CD14-positive monocyte (primary cell): ENCODE results near the gene QSOX1. TPM values are rescaled to one million over a fixed set of nuclear protein-coding genes. Genes with fewer than 3 reads are reported as not detected.

ENCODE experiments used
- DNase-seq, 3 donors: peaks; one replicate each; pipeline ENCODE4 v3.0.0-alpha.2; 2011 to 2022
- H2AFZ ChIP-seq: 2 replicates; pipeline ENCODE4 v1.6.0; 2012; ENCODE audit warnings: mild to moderate bottlenecking, low read depth, low read length, inconsistent platforms; ENCODE audit not compliant: insufficient read depth, poor library complexity, severe bottlenecking
- H3K27ac ChIP-seq, 2 donors: 1 replicate in 1 of 2; 2 replicates in 1 of 2; pipeline ENCODE4 v1.5.1; 2012 to 2013; ENCODE audit warnings: low read length in 2 of 2, control low read depth in 1 of 2, inconsistent platforms in 1 of 2, low read depth in 1 of 2, mild to moderate bottlenecking in 1 of 2
- H3K27me3 ChIP-seq, 2 donors: one replicate each; pipeline versions ENCODE4 v1.6.0 to v1.6.1; 2011 to 2013; ENCODE audit warnings: low read length in 2 of 2; ENCODE audit not compliant: control insufficient read depth in 2 of 2, insufficient read depth in 2 of 2
- H3K36me3 ChIP-seq, 2 donors: replicated peaks in 1 of 2; 1 replicate in 1 of 2; 2 replicates in 1 of 2; pipeline versions ENCODE4 v1.5.1 to v1.6.1; 2012 to 2013; ENCODE audit warnings: low read length in 2 of 2, control low read depth in 1 of 2, inconsistent platforms in 1 of 2, mild to moderate bottlenecking in 1 of 2; ENCODE audit not compliant: insufficient read depth in 2 of 2, control insufficient read depth in 1 of 2
- H3K4me1 ChIP-seq, 2 donors: 1 replicate in 1 of 2; 2 replicates in 1 of 2; pipeline versions ENCODE4 v1.5.1 to v1.6.1; 2012 to 2013; ENCODE audit warnings: low read length in 2 of 2, control low read depth in 1 of 2, inconsistent platforms in 1 of 2, mild to moderate bottlenecking in 1 of 2, moderate library complexity in 1 of 2; ENCODE audit not compliant: insufficient read depth in 2 of 2, control insufficient read depth in 1 of 2
- H3K4me2 ChIP-seq: replicated peaks from 2 replicates; pipeline ENCODE3; 2012; ENCODE audit warnings: low read length, moderate library complexity, mild to moderate bottlenecking; ENCODE audit not compliant: poor library complexity, severe bottlenecking; ENCODE audit errors: extremely low read depth
- H3K4me3 ChIP-seq, 3 experiments: fragments of 200-600 bp in 1 of 3; sonication (generic) in 1 of 3; replicated peaks in 1 of 3; 1 replicate in 2 of 3; 2 replicates in 1 of 3; pipeline ENCODE4 v1.5.1; 2011 to 2013; ENCODE audit warnings: low read length in 3 of 3, mild to moderate bottlenecking in 3 of 3, control low read depth in 2 of 3, low read depth in 2 of 3, inconsistent platforms in 1 of 3, moderate library complexity in 1 of 3
- H3K79me2 ChIP-seq: 2 replicates; pipeline ENCODE4 v1.6.0; 2012; ENCODE audit warnings: mild to moderate bottlenecking, control low read depth, inconsistent platforms, low read length, moderate library complexity; ENCODE audit not compliant: insufficient read depth
- H3K9ac ChIP-seq: 2 replicates; pipeline ENCODE4 v1.6.0; 2017; ENCODE audit warnings: low read length, mild to moderate bottlenecking; ENCODE audit not compliant: insufficient read depth, poor library complexity, severe bottlenecking
- H3K9me3 ChIP-seq, 2 donors: replicated peaks in 1 of 2; 1 replicate in 1 of 2; 2 replicates in 1 of 2; pipeline versions ENCODE4 v1.5.1 to v1.6.1; 2012 to 2013; ENCODE audit warnings: low read length in 2 of 2, control low read depth in 1 of 2; ENCODE audit not compliant: control insufficient read depth in 1 of 2, insufficient read depth in 1 of 2
- H4K20me1 ChIP-seq: 2 replicates; pipeline ENCODE4 v1.6.0; 2012; ENCODE audit warnings: mild to moderate bottlenecking, low read length, control low read depth, moderate library complexity; ENCODE audit not compliant: insufficient read depth
- H3K27ac Mint-ChIP-seq, 7 donors: one replicate each; pipeline ENCODE4 v1.8.0; 2020; ENCODE audit warnings: mild to moderate bottlenecking in 7 of 7, mixed read lengths in 7 of 7, moderate library complexity in 6 of 7, inconsistent platforms in 2 of 7
- H3K27me3 Mint-ChIP-seq, 3 donors: one replicate each; pipeline ENCODE4 v1.8.0; 2021 to 2022; ENCODE audit warnings: low read depth in 3 of 3, mild to moderate bottlenecking in 3 of 3, mixed read lengths in 3 of 3, moderate library complexity in 3 of 3, inconsistent platforms in 1 of 3
- H3K36me3 Mint-ChIP-seq, 2 donors: one replicate each; pipeline ENCODE4 v1.8.0; 2020; ENCODE audit warnings: mixed read lengths in 2 of 2, inconsistent platforms in 1 of 2, mild to moderate bottlenecking in 1 of 2
- H3K4me1 Mint-ChIP-seq: one replicate; pipeline ENCODE4 v1.8.0; 2020; ENCODE audit warnings: mild to moderate bottlenecking, mixed read lengths
- H3K4me3 Mint-ChIP-seq, 2 donors: one replicate each; pipeline ENCODE4 v1.8.0; 2020; ENCODE audit warnings: mild to moderate bottlenecking in 2 of 2, mixed read lengths in 2 of 2, moderate library complexity in 1 of 2
- H3K9me3 Mint-ChIP-seq, 7 donors: one replicate each; pipeline ENCODE4 v1.8.0; 2020 to 2022; ENCODE audit warnings: mixed read lengths in 7 of 7, mild to moderate bottlenecking in 6 of 7, moderate library complexity in 6 of 7, inconsistent platforms in 2 of 7
- CTCF ChIP-seq: fragments of 200-600 bp; IDR thresholded peaks from one replicate; pipeline ENCODE4 v1.8.0; 2022; ENCODE audit warnings: antibody characterized with exemption, mild to moderate bottlenecking
- WGBS: methylation state at CpG from one replicate; pipeline ENCODE4 v1.1.5; 2013; ENCODE audit warnings: missing lambda C conversion rate; ENCODE audit not compliant: insufficient coverage; 5-methylcytosine and 5-hydroxymethylcytosine counted together
- intact Hi-C, 2 donors: fragments of 100-400 bp; cut with micrococcal nuclease; formaldehyde crosslinking; loops; one replicate each; pipeline versions ENCODE4 v1.15.0 to v1.15.1; 2023
- polyA plus RNA-seq, 3 donors: library from polyadenylated mRNA; depleted of rRNA in 1 of 3; unstranded in 2 of 3; stranded (reverse) in 1 of 3; fragments of 300-500 nt in 2 of 3; fragments of >200 nt in 1 of 3; fragmentation: Illumina TruSeq in 2 of 3; gene quantifications; 1 replicate in 2 of 3; 2 replicates in 1 of 3; pipeline ENCODE4 v1.2.3, GENCODE V29; 2012 to 2021

Gene QSOX1
- polyA plus RNA-seq, 3 donors, result 34.5 to 86.5 (median 35.8) TPM

DNA sequence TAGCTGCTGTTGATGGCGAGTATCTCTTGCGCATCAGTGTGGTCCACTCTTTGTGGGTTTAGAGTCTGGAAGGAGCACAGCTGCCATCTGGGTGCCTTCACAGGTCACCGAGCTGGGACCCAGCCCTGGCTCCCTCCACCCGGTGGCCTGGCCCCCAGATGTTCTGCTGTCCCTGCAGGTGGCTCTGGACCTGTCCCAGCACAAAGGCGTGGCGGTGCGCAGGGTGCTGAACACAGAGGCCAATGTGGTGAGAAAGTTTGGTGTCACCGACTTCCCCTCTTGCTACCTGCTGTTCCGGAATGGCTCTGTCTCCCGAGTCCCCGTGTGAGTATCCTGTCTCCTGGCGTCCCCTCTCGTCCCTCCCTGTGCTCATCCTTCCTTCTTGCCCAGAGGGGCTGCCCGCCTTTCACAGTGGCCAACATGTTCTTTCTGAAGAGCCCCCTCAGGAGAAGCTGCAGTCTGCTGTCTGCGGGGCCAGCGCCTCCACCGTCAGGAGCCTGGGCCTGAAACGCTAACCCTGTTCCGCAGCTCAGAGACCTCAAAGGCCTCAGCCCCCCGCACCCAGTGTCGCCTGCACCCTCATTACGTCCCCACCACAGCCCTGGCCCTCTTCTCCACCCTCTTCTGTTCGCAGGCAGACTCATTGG is 27.4 kb downstream of the QSOX1 start:
- Histone ChIP-seq H3K9ac (no peak overlapping the region), H3K27me3 (no peaks in the 10 kb centered on the region), H3K9me3 (no peaks in the 10 kb centered on the region), H3K36me3 (peaks cover 75 to 97% of the 10 kb centered on the region in 2 donors), H2AFZ (no peak overlapping the region), H3K27ac (no peak overlapping the region), H3K4me3 (no peak overlapping the region), H3K79me2 (no peaks in the 10 kb centered on the region), H4K20me1 (peaks cover 14% of the 10 kb centered on the region), H3K4me1 (no peaks in the 10 kb centered on the region), H3K4me2 (no peak overlapping the region)
- peaks cover 0 to 2% (median 0%) of the 10 kb centered on the region in 3 donors for H3K27me3 Mint-ChIP-seq
- WGBS, result 97% methylated on average over 23 of the region's 23 CpGs
- H3K9me3 Mint-ChIP-seq, result no peaks in the 10 kb centered on the region
- H3K36me3 Mint-ChIP-seq, result peaks cover 85 to 99% of the 10 kb centered on the region in 2 donors
- DNase-seq, result no peak
- no peak overlapping the region for H3K27ac Mint-ChIP-seq
- H3K4me1 Mint-ChIP-seq, result no peaks in the 10 kb centered on the region
- no peak overlapping the region for H3K4me3 Mint-ChIP-seq
- intact Hi-C loops, result no loop called here
- TF ChIP-seq CTCF, result no peak

DNA sequence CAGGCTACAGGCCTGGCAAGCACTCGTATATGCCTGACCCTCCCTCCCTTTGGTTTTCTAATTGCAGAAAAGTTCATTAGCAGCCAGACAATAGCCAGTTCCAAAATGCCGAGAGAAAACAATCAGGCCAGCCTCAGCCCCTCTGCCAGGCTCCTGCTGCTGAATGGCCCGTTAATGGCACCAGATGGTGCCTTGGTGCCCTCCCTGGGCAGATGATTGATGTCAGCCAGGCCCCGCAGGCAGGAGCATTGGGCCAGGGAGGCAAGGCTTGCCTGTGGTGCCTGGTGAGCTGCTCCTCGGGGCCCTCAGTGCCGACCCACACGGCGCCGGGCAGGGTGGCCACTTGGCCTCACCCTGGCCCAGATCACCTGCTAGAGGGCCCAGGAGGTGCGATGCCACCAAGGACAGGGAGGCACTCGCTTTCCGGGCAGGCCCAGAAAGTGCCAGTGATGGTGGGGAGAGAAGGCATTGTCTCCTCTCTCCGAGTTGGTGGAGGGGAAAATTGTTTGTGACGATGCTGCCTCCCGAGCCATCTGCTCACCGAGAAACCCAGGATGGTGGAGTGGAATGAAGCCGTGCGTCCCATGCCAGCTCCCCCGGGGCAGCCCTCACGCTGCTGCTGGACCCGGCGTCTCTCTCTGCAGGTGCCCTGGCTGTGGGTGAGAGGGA is 28.1 kb downstream of the QSOX1 start:
- Histone ChIP-seq H4K20me1 (peaks cover 14% of the 10 kb centered on the region), H3K27me3 (no peaks in the 10 kb centered on the region), H3K79me2 (no peaks in the 10 kb centered on the region), H3K4me2 (no peak overlapping the region), H3K36me3 (peaks cover 79 to 99% of the 10 kb centered on the region in 2 donors), H3K4me1 (no peaks in the 10 kb centered on the region), H3K27ac (no peak overlapping the region), H2AFZ (no peak overlapping the region), H3K9ac (no peak overlapping the region), H3K9me3 (no peaks in the 10 kb centered on the region), H3K4me3 (no peak overlapping the region)
- peaks cover 91 to 99% of the 10 kb centered on the region in 2 donors for H3K36me3 Mint-ChIP-seq
- WGBS, result 98% methylated on average over 13 of the region's 22 CpGs
- intact Hi-C loops, result no loop called here
- DNase-seq, result no peak
- no peaks in the 10 kb centered on the region for H3K9me3 Mint-ChIP-seq
- peak overlapping the region in 3 of 7 donors; percentile 31 to 54 (median 43) for H3K27ac Mint-ChIP-seq
- H3K4me1 Mint-ChIP-seq, result no peaks in the 10 kb centered on the region
- H3K27me3 Mint-ChIP-seq, result peaks cover 0 to 2% (median 0%) of the 10 kb centered on the region in 3 donors
- TF ChIP-seq CTCF, result no peak
- no peak overlapping the region for H3K4me3 Mint-ChIP-seq
